ENCODE results near the gene PGBD1. TPM values are rescaled to one million over a fixed set of nuclear protein-coding genes. Genes with fewer than 3 reads are reported as not detected.

PGBD1 gene
- total RNA-seq, 1 donor from 2014 or later = 3.5 TPM

- Histone ChIP-seq H3K36me3 (peaks cover 20% of the 10 kb centered on the region), H3K27ac (no peak overlapping the region), H3K4me1 (peaks cover 6% of the 10 kb centered on the region), H3K4me3 (no peak overlapping the region), H3K9me3 (peaks cover 30% of the 10 kb centered on the region), H3K27me3 (ENCODE audit: low read depth) (no peaks in the 10 kb centered on the region)
- ATAC-seq = no peak
- no peak for TF ChIP-seq CTCF (IDR thresholded peaks at IDR 0.05)
- DNase-seq = no peak
- intact Hi-C loops (cut with DNase I) = no loop called here
Observed at GRCh38 chr6:28330041-28330440, 48.7 kb downstream of the PGBD1 start.

GRCh38 chr6:28333047-28333446, 51.7 kb downstream of the PGBD1 start:
- Histone ChIP-seq H3K36me3 (no peaks in the 10 kb centered on the region), H3K9me3 (peaks cover 3% of the 10 kb centered on the region), H3K4me1 (peaks cover 18% of the 10 kb centered on the region), H3K27ac (no peak overlapping the region), H3K4me3 (no peak overlapping the region), H3K27me3 (ENCODE audit: low read depth) (no peaks in the 10 kb centered on the region)
- intact Hi-C loops (cut with DNase I) = no loop called here
- no peak for TF ChIP-seq CTCF (IDR thresholded peaks at IDR 0.05)
- DNase-seq = no peak
- ATAC-seq = no peak

- Histone ChIP-seq H3K27me3 (ENCODE audit: low read depth) (no peaks in the 10 kb centered on the region), H3K9me3 (no peaks in the 10 kb centered on the region), H3K27ac (no peak overlapping the region), H3K4me3 (no peak overlapping the region), H3K36me3 (no peaks in the 10 kb centered on the region), H3K4me1 (peaks cover 18% of the 10 kb centered on the region)
- intact Hi-C loops (cut with DNase I) = no loop called here
- ATAC-seq (no peak), DNase-seq (no peak)
- no peak for TF ChIP-seq CTCF (IDR thresholded peaks at IDR 0.05)
Observed at GRCh38 chr6:28333599-28334018, 52.2 kb downstream of the PGBD1 start.

GRCh38 chr6:28334286-28335039, 53.1 kb downstream of the PGBD1 start:
- H3K4me1 ChIP-seq = peaks cover 18% of the 10 kb centered on the region
- H3K4me3 ChIP-seq = peak overlapping the region; percentile 74
- intact Hi-C loops (cut with DNase I) = no loop called here
- H3K27ac ChIP-seq = peak overlapping the region; percentile 98
- DNase-seq = no peak
- no peak for TF ChIP-seq CTCF (IDR thresholded peaks at IDR 0.05)
- no peaks in the 10 kb centered on the region for H3K36me3 ChIP-seq
- no peak for ATAC-seq
- H3K27me3 ChIP-seq (ENCODE audit: low read depth) = no peaks in the 10 kb centered on the region
- H3K9me3 ChIP-seq = no peaks in the 10 kb centered on the region

- peak overlapping the region; percentile 74 for H3K4me3 ChIP-seq
- H3K4me1 ChIP-seq = peaks cover 18% of the 10 kb centered on the region
- DNase-seq (peak; percentile 46), ATAC-seq (no peak)
- H3K27me3 ChIP-seq (ENCODE audit: low read depth) = no peaks in the 10 kb centered on the region
- no peaks in the 10 kb centered on the region for H3K9me3 ChIP-seq
- intact Hi-C loops (cut with DNase I) = no loop called here
- H3K36me3 ChIP-seq = no peaks in the 10 kb centered on the region
- H3K27ac ChIP-seq = peak overlapping the region; percentile 98
- TF ChIP-seq CTCF (IDR thresholded peaks at IDR 0.05) = no peak
Observed at GRCh38 chr6:28335040-28335563, 53.7 kb downstream of the PGBD1 start.
